Erythroblast (primary cell): ENCODE measurements around the gene UBA5.

Experiments
- GATA1 ChIP-seq: IDR thresholded peaks from 2 replicates; pipeline ENCODE4 v1.6.1; 2011; ENCODE audit warnings: low read depth, mild to moderate bottlenecking, control low read depth, low read length, moderate library complexity
- POLR2A ChIP-seq: IDR thresholded peaks from 2 replicates; pipeline ENCODE4 v1.6.1; 2011; ENCODE audit warnings: mild to moderate bottlenecking, low read length

DNA sequence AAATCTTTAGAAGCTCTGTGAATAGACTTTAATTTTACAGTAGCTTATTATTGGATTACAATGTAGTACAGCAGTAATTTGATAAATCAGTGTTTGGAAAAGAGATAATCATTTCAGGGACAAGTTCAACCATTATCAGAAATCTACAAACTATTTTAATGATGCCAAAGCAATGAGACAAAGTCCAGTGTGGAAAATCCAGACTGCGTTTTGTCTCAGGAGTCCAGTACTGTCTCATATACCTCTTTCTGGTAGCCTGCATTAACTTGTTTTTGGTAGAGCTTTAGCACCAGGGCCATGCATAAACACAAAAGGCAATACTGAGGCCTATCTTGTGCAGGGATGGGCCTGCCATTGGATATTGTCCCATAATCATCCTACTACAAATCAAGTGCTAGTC, 43.3 kb upstream of the UBA5 start:
- TF ChIP-seq POLR2A (no peak), GATA1 (no peak)
